ENCODE measurements around the gene PPIF. TPM values are rescaled to one million over a fixed set of nuclear protein-coding genes. Genes with fewer than 3 reads are reported as not detected.

The PPIF gene
- polyA plus RNA-seq, 6 donors from 2014 or later, result 9.5 to 16.1 (median 12.7) TPM

Other genes starting within 250 kb of the PPIF start
- gene ZCCHC24, start 98.2 kb downstream of the PPIF start, polyA plus RNA-seq (ENCODE audit: low read depth in 6 of 6), result under 1 TPM in 5 of 6 donors, not detected in 1; 0.12 to 0.54 (median 0.43) TPM
- gene EIF5AL1, start 165.1 kb downstream of the PPIF start, polyA plus RNA-seq (ENCODE audit: low read depth in 6 of 6), result under 1 TPM; 0.12 to 0.52 (median 0.36) TPM
- gene SFTPA2, start 212.9 kb downstream of the PPIF start, polyA plus RNA-seq (ENCODE audit: low read depth in 6 of 6), result not detected

All from naive B cell (primary cell).